Activated T-cell treated with anti-CD3 and anti-CD28 coated beads, Interleukin-2, amount 50 U/mL, for 24 hours (primary cell): Measurements from ENCODE around the gene ZNF562.

Experiments
- DNase-seq: peaks from one replicate; pipeline ENCODE4 v3.0.0-alpha.2; 2020
- H3K27ac Mint-ChIP-seq: 2 replicates; pipeline ENCODE4 v1.8.0; 2020; ENCODE audit warnings: mild to moderate bottlenecking, mixed read lengths
- H3K27me3 Mint-ChIP-seq: 2 replicates; pipeline ENCODE4 v1.8.0; 2020; ENCODE audit warnings: mixed read lengths
- H3K36me3 Mint-ChIP-seq: 2 replicates; pipeline ENCODE4 v1.8.0; 2020; ENCODE audit warnings: low read depth, mixed read lengths
- H3K4me1 Mint-ChIP-seq: 2 replicates; pipeline ENCODE4 v1.8.0; 2020; ENCODE audit warnings: low read depth, mixed read lengths
- H3K4me3 Mint-ChIP-seq: 2 replicates; pipeline ENCODE4 v1.8.0; 2020; ENCODE audit warnings: mild to moderate bottlenecking, moderate library complexity, mixed read lengths
- H3K9me3 Mint-ChIP-seq: 2 replicates; pipeline ENCODE4 v1.8.0; 2020; ENCODE audit warnings: mixed read lengths

Gene ZNF562

GRCh38 chr19:9620842-9621155 lies 54.1 kb downstream of the ZNF562 start:
- peak overlapping the region; percentile 100 for H3K27ac Mint-ChIP-seq
- no peak for DNase-seq
- H3K4me3 Mint-ChIP-seq = peak overlapping the region; percentile 98
- H3K9me3 Mint-ChIP-seq = peaks cover 5% of the 10 kb centered on the region
- peaks cover 26% of the 10 kb centered on the region for H3K4me1 Mint-ChIP-seq
- no peaks in the 10 kb centered on the region for H3K27me3 Mint-ChIP-seq
- H3K36me3 Mint-ChIP-seq = peaks cover 56% of the 10 kb centered on the region

- H3K36me3 Mint-ChIP-seq = peaks cover 89% of the 10 kb centered on the region
- H3K4me1 Mint-ChIP-seq = peaks cover 14% of the 10 kb centered on the region
- H3K4me3 Mint-ChIP-seq = no peak overlapping the region
- H3K27me3 Mint-ChIP-seq = no peaks in the 10 kb centered on the region
- H3K9me3 Mint-ChIP-seq = peaks cover 21% of the 10 kb centered on the region
- no peak overlapping the region for H3K27ac Mint-ChIP-seq
- no peak for DNase-seq
These were observed 59.1 kb downstream of the ZNF562 start for GRCh38 chr19:9615844-9616243.

GRCh38 chr19:9610484-9611113 lies 64.3 kb downstream of the ZNF562 start:
- Mint-ChIP-seq H3K36me3 (peaks cover 90% of the 10 kb centered on the region), H3K9me3 (peaks cover 49% of the 10 kb centered on the region), H3K4me3 (no peak overlapping the region), H3K27me3 (no peaks in the 10 kb centered on the region), H3K27ac (no peak overlapping the region), H3K4me1 (peaks cover 1% of the 10 kb centered on the region)
- DNase-seq = no peak

DNA sequence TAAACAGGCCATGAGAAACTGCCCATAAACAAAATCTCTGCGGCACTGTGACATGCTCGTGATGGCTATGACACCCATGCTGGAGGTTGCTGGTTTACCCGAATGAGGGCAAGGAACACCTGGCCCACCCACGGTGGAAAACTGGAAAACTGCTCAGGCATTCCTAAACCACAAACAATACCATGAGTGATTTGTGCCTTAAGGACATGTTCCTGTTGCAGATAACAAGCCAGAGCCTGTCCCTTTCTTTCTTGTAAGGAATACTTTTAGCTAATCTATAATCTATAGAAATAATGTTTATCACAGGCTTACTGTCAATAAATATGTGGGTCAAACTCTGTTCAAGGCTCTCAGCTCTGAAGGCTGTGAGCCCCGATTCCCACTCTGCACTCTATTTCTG lies 66.0 kb downstream of the ZNF562 start:
- H3K9me3 Mint-ChIP-seq = peaks cover 47% of the 10 kb centered on the region
- H3K27ac Mint-ChIP-seq = no peak overlapping the region
- peaks cover 80% of the 10 kb centered on the region for H3K36me3 Mint-ChIP-seq

GRCh38 chr19:9597027-9597426 lies 77.9 kb downstream of the ZNF562 start:
- Mint-ChIP-seq H3K9me3 (peaks cover 15% of the 10 kb centered on the region), H3K27ac (peak overlapping the region; percentile 89), H3K36me3 (peaks cover 10% of the 10 kb centered on the region), H3K4me3 (no peak overlapping the region), H3K4me1 (peaks cover 10% of the 10 kb centered on the region), H3K27me3 (peaks cover 11% of the 10 kb centered on the region)
- DNase-seq = no peak

More for the DNA sequence above, 66.0 kb downstream of the ZNF562 start:
- Mint-ChIP-seq H3K4me1 (no peaks in the 10 kb centered on the region), H3K27me3 (no peaks in the 10 kb centered on the region), H3K4me3 (no peak overlapping the region)
- DNase-seq = no peak
